K562 (cell line): ENCODE data around the gene KIAA0513. TPM values are rescaled to one million over a fixed set of nuclear protein-coding genes. Genes with fewer than 3 reads are reported as not detected.

Source experiments
- ATAC-seq: fragments of 200-7000 bp; cut with Tn5 transposase; 3 replicates; pipeline ENCODE4 v1.9.1; 2020; ENCODE audit warnings: moderate library complexity
- BruUV-seq: library from RNA; stranded (reverse); fragments of 400-500 nt; replicated peaks from 2 replicates; lab custom pipeline; 2021; lab: Mats Ljungman, UMichigan
- CTCF ChIA-PET: fragments of 300-600 bp; formaldehyde crosslinking; extraction: SDS; loops from one replicate; lab custom pipeline; 2021; ENCODE audit warnings: low intra/inter-chr PET ratio; lab: Yijun Ruan, JAX
- POLR2A ChIA-PET: fragments of 300-600, 350-650 bp; sonication (Branson Sonifier 250); formaldehyde crosslinking; extraction: SDS; loops from one replicate; lab custom pipeline; 2021; ENCODE audit warnings: antibody characterized with exemption, inconsistent platforms; lab: Yijun Ruan, JAX
- DNase-seq, 4 experiments: peaks; one replicate each; pipeline versions ENCODE4 v3.0.0 to v3.0.0-alpha.2; 2011 to 2018; ENCODE audit warnings: low spot score in 3 of 4, mixed read lengths in 3 of 4; ENCODE audit errors: extremely low read depth in 1 of 4
- FAIRE-seq: peaks from 2 replicates; lab custom pipeline; 2011; peaks lifted over from hg19 to GRCh38; lab: Jason Lieb, UNC
- H2AFZ ChIP-seq: 2 replicates; pipeline ENCODE4 v1.6.0; 2011; ENCODE audit warnings: low read depth, low read length, control low read depth, inconsistent platforms
- H3K27ac ChIP-seq: fragments of 200-600 bp; 3 replicates; pipeline ENCODE4 v1.8.0; 2011; ENCODE audit warnings: low read depth, mild to moderate bottlenecking, control low read depth, inconsistent platforms, low read length, moderate library complexity, mixed read lengths; ENCODE audit errors: extremely low read depth
- H3K27me3 ChIP-seq, 2 experiments: fragments of 300-600 bp in 1 of 2; 2 replicates in 1 of 2; 3 replicates in 1 of 2; pipeline versions ENCODE4 v1.6.0 to v1.8.0; 2011; ENCODE audit warnings: inconsistent platforms in 2 of 2, low read length in 2 of 2, mild to moderate bottlenecking in 1 of 2, mixed read lengths in 1 of 2, moderate library complexity in 1 of 2; ENCODE audit not compliant: control insufficient read depth in 2 of 2, insufficient read depth in 2 of 2
- H3K36me3 ChIP-seq: fragments of 300-600 bp; 3 replicates; pipeline ENCODE4 v1.8.0; 2011; ENCODE audit warnings: mild to moderate bottlenecking, low read length, inconsistent platforms; ENCODE audit not compliant: control insufficient read depth, insufficient read depth
- H3K4me1 ChIP-seq, 2 experiments: fragments of 200-600 bp in 1 of 2; replicated peaks in 1 of 2; 2 replicates in 1 of 2; 3 replicates in 1 of 2; pipeline versions ENCODE4 v1.5.1 to v1.8.0; 2011; ENCODE audit warnings: inconsistent platforms in 2 of 2, low read length in 2 of 2, mild to moderate bottlenecking in 1 of 2, mixed read lengths in 1 of 2, moderate library complexity in 1 of 2; ENCODE audit not compliant: control insufficient read depth in 2 of 2, insufficient read depth in 2 of 2
- H3K4me2 ChIP-seq: 2 replicates; pipeline ENCODE4 v1.6.1; 2011; ENCODE audit warnings: low read length, control low read depth, inconsistent platforms, mixed read lengths; ENCODE audit not compliant: insufficient read depth
- H3K4me3 ChIP-seq: fragments of 200-600 bp; sonication (generic), shearing (Covaris generic); 2 replicates; pipeline ENCODE4 v1.5.1; 2016; ENCODE audit warnings: control low read depth, inconsistent platforms
- H3K79me2 ChIP-seq: fragments of 200-600 bp; 3 replicates; pipeline ENCODE4 v1.8.0; 2011; ENCODE audit warnings: low read length, inconsistent platforms; ENCODE audit not compliant: control insufficient read depth, insufficient read depth
- H3K9ac ChIP-seq, 2 experiments: 2 replicates each; pipeline versions ENCODE4 v1.6.0 to v1.6.1; 2011; ENCODE audit warnings: low read depth in 2 of 2, low read length in 2 of 2, control low read depth in 1 of 2, inconsistent platforms in 1 of 2, mild to moderate bottlenecking in 1 of 2, mixed read lengths in 1 of 2; ENCODE audit not compliant: insufficient read depth in 1 of 2
- H3K9me1 ChIP-seq: one replicate; pipeline ENCODE4 v1.6.0; 2011; ENCODE audit warnings: inconsistent platforms, mild to moderate bottlenecking, low read length, moderate library complexity; ENCODE audit not compliant: control insufficient read depth, insufficient read depth
- H3K9me3 ChIP-seq: replicated peaks from 2 replicates; pipeline ENCODE4 v1.5.1; 2011; ENCODE audit warnings: low read depth, low read length, inconsistent platforms; ENCODE audit not compliant: control insufficient read depth, insufficient read depth
- H4K20me1 ChIP-seq: replicated peaks from 2 replicates; pipeline ENCODE4 v1.6.1; 2011; ENCODE audit warnings: low read length, inconsistent platforms, mixed read lengths; ENCODE audit not compliant: control insufficient read depth, insufficient read depth
- CBX3 ChIP-seq, 2 experiments: IDR thresholded peaks; 1 replicate in 1 of 2; 2 replicates in 1 of 2; pipeline ENCODE4 v1.6.1; 2012; ENCODE audit warnings: inconsistent platforms in 2 of 2, low read length in 2 of 2, borderline replicate concordance in 1 of 2, control low read depth in 1 of 2
- GTF2E2 ChIP-seq: fragments of 200-800 bp; sonication (Bioruptor generic); IDR thresholded peaks from 2 replicates; pipeline ENCODE4 v1.6.1; 2016; ENCODE audit warnings: missing genetic modification characterization, missing compliant biosample characterization
- ZFX ChIP-seq: sonication (generic); formaldehyde crosslinking; IDR thresholded peaks from 2 replicates; pipeline ENCODE4 v1.8.0; 2022; ENCODE audit warnings: mild to moderate bottlenecking, missing genetic modification reagents, moderate library complexity
- WGBS: fragments of 100-300 bp; shearing (Covaris generic); methylation state at CpG from one replicate; pipeline ENCODE4 v1.1.6; 2016; ENCODE audit warnings: low coverage, mixed read lengths; ENCODE audit not compliant: insufficient coverage; ENCODE audit errors: missing lambda C conversion rate; 5-methylcytosine and 5-hydroxymethylcytosine counted together
- in situ Hi-C: fragments of 300-500 bp; cut with MboI; formaldehyde crosslinking; loops from 4 replicates; pipeline ENCODE4 v1.15.0; 2018; ENCODE audit warnings: inconsistent platforms, mixed read lengths
- intact Hi-C: fragments of 100-400 bp; cut with micrococcal nuclease; formaldehyde crosslinking; loops from 2 replicates; pipeline ENCODE4 v1.14.2; 2022
- polyA plus RNA-seq, 8 experiments: library from polyadenylated mRNA; depleted of rRNA in 4 of 8; stranded (reverse) in 5 of 8; unstranded in 3 of 8; fragments of >200 nt; fragmentation: Nextera tagmentation in 2 of 8; fragmentation: Illumina TruSeq in 1 of 8; extraction: Ambion mirVana in 2 of 8; extraction: Trizol in 1 of 8; gene quantifications; 2 replicates each; pipeline versions ENCODE4 v1.2.1 to v1.2.3, GENCODE V29; 2011 to 2014; ENCODE audit warnings: inconsistent platforms in 1 of 8, missing spikeins in 1 of 8
- total RNA-seq, 7 experiments: library from RNA; depleted of rRNA in 6 of 7; stranded (reverse); fragments of >200 nt in 6 of 7; fragmentation: Illumina TruSeq in 2 of 7; extraction: Trizol in 2 of 7; gene quantifications; 2 replicates each; pipeline versions ENCODE4 v1.2.1 to v1.2.3, GENCODE V29; 2011 to 2021; ENCODE audit warnings: low replicate concordance in 1 of 7
- TF ChIP-seq, protein P1 (sequence below): fragments of 450-650 bp; formaldehyde crosslinking; IDR thresholded peaks from 2 replicates; pipeline ENCODE4 v1.4.0; 2020; ENCODE audit warnings: mild to moderate bottlenecking, moderate library complexity
- TF ChIP-seq, protein P2 (sequence below), 2 experiments: fragments of 450-650 bp; formaldehyde crosslinking in 1 of 2; IDR thresholded peaks; 2 replicates each; pipeline versions ENCODE4 v1.4.0 to v1.6.1; 2014 to 2020; ENCODE audit warnings: mild to moderate bottlenecking in 2 of 2, borderline replicate concordance in 1 of 2, low read depth in 1 of 2
- TF ChIP-seq, protein P3 (sequence below), 3 experiments: IDR thresholded peaks in 2 of 3; conservative IDR thresholded peaks in 1 of 3; 2 replicates each; pipeline ENCODE4 v1.5.1; 2011 to 2012; ENCODE audit warnings: low read length in 3 of 3, mild to moderate bottlenecking in 3 of 3, control low read depth in 2 of 3, improper control_type of control experiment in 1 of 3, inconsistent platforms in 1 of 3, low read depth in 1 of 3, mixed read lengths in 1 of 3, moderate library complexity in 1 of 3; ENCODE audit not compliant: insufficient read depth in 2 of 3

KIAA0513 gene
- total and polyA plus RNA-seq, 9 of the 15 experiments (the other 6 are each of a cell fraction or from before 2014, with no cell fraction given), result 0.18 to 13.7 (median 10.2) TPM

DNA sequence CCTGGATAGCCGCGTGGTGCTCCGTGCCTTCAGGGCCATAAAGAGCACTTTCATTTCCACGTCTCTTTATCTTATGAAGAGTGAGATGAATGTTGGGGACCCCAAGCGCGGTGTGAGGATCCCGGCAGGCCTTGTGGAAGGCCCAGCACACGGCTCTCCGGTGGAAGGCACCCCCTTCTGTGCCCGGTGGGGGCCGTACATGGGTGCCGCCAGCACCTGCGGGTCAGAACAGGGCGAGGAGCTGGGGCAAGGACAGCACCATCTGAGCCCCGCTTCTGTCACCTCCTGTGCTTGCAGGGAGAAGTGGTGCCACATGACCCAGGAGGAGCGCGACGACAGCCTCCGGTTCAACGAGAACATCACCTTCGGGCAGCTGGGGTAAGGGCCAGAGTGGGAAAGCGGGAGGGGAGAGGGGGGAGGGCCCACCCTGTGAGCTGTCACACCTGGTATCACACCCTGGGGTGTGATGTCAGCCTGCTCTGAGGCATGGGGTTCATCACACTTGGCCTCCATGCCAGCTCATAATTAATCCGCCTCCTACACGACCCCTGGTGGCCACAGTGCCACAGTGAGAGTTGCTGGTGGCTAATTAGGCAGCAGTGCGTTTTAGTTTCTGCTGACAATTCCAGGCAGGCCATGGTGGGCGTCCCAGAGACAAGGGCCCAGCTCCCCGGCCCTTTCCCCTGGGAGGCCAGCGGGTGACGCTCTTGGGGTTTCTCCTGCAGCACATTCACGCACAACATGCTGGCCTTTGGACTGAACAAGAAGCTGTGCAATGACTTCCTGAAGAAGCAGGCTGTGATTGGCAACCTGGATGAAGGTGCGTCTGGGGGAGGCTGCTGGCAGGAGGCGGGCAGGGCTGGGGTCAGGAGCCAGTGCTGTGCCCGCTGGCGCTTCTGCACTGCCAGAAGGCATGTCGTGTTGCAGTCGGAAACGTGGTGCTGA, 59.0 kb downstream of the KIAA0513 start:
- POLR2A ChIA-PET, result interaction anchor here (0.8 to 2.3 kb wide), 4 partner anchors 10 to 97 kb away, joined by 3 to 8 read pairs (median 4); partner anchors contain the start of gene ZDHHC7
- H3K27me3 ChIP-seq, result no peaks in the 10 kb centered on the region
- no peak overlapping the region for H3K4me2 ChIP-seq
- CTCF ChIA-PET, result interaction anchor here (1.1 to 2.1 kb wide), 4 partner anchors 30 to 332 kb away, joined by 4 to 11 read pairs (median 8); no protein-coding TSS in a partner anchor
- DNase-seq (peak; percentile 82 to 86 (median 83)), FAIRE-seq (peak; percentile 97), ATAC-seq (peak; percentile 85)
- no peak overlapping the region for H3K27ac ChIP-seq
- WGBS, result 55% methylated on average over 36 of the region's 37 CpGs
- peak overlapping the region in 1 of 2 experiments; percentile 62; a peak in 2 of 4 replicates for H3K9ac ChIP-seq
- H3K4me1 ChIP-seq, result peaks cover 9 to 56% of the 10 kb centered on the region in 2 experiments; a peak in 3 of 5 replicates
- intact Hi-C loops (loop anchor here (2.0 to 10.0 kb wide), 4 partner anchors 59 to 462 kb away; partner anchors contain the start of gene KIAA0513), in situ Hi-C loops (no loop called here)
- H3K4me3 ChIP-seq, result no peak overlapping the region
- H3K36me3 ChIP-seq, result peaks cover 5% of the 10 kb centered on the region; the same call in 1 of the 3 replicates
- H3K79me2 ChIP-seq, result no peaks in the 10 kb centered on the region
- no peak overlapping the region for H2AFZ ChIP-seq
- no peaks in the 10 kb centered on the region for H3K9me1 ChIP-seq
- BruUV-seq, result no TSS peak
- no peaks in the 10 kb centered on the region for H3K9me3 ChIP-seq
- H4K20me1 ChIP-seq, result no peaks in the 10 kb centered on the region; the same call in 1 of the 2 replicates
- TF ChIP-seq CBX3 (IDR thresholded peaks at IDR 0.05; ENCODE audit: borderline replicate concordance in 1 of 2, low read length in 2 of 2) (no peak), ZFX (CRISPR knock-in tag) (0 out of 2 replicates have a peak, but pooled peaks have one; percentile 19), GTF2E2 (no peak)
- TF ChIP-seq, protein P1, sequence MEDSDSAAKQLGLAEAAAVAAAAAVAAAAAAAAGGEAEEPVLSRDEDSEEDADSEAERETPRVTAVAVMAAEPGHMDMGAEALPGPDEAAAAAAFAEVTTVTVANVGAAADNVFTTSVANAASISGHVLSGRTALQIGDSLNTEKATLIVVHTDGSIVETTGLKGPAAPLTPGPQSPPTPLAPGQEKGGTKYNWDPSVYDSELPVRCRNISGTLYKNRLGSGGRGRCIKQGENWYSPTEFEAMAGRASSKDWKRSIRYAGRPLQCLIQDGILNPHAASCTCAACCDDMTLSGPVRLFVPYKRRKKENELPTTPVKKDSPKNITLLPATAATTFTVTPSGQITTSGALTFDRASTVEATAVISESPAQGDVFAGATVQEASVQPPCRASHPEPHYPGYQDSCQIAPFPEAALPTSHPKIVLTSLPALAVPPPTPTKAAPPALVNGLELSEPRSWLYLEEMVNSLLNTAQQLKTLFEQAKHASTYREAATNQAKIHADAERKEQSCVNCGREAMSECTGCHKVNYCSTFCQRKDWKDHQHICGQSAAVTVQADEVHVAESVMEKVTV (CRISPR knock-in tag), result peak; percentile 56
- TF ChIP-seq, protein P2, sequence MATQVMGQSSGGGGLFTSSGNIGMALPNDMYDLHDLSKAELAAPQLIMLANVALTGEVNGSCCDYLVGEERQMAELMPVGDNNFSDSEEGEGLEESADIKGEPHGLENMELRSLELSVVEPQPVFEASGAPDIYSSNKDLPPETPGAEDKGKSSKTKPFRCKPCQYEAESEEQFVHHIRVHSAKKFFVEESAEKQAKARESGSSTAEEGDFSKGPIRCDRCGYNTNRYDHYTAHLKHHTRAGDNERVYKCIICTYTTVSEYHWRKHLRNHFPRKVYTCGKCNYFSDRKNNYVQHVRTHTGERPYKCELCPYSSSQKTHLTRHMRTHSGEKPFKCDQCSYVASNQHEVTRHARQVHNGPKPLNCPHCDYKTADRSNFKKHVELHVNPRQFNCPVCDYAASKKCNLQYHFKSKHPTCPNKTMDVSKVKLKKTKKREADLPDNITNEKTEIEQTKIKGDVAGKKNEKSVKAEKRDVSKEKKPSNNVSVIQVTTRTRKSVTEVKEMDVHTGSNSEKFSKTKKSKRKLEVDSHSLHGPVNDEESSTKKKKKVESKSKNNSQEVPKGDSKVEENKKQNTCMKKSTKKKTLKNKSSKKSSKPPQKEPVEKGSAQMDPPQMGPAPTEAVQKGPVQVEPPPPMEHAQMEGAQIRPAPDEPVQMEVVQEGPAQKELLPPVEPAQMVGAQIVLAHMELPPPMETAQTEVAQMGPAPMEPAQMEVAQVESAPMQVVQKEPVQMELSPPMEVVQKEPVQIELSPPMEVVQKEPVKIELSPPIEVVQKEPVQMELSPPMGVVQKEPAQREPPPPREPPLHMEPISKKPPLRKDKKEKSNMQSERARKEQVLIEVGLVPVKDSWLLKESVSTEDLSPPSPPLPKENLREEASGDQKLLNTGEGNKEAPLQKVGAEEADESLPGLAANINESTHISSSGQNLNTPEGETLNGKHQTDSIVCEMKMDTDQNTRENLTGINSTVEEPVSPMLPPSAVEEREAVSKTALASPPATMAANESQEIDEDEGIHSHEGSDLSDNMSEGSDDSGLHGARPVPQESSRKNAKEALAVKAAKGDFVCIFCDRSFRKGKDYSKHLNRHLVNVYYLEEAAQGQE (IDR thresholded peaks at IDR 0.05; ENCODE audit: borderline replicate concordance), result peak; percentile 82
- TF ChIP-seq, protein P2 (CRISPR knock-in tag; IDR thresholded peaks at IDR 0.05; ENCODE audit: low read depth), result no peak
- TF ChIP-seq, protein P3, sequence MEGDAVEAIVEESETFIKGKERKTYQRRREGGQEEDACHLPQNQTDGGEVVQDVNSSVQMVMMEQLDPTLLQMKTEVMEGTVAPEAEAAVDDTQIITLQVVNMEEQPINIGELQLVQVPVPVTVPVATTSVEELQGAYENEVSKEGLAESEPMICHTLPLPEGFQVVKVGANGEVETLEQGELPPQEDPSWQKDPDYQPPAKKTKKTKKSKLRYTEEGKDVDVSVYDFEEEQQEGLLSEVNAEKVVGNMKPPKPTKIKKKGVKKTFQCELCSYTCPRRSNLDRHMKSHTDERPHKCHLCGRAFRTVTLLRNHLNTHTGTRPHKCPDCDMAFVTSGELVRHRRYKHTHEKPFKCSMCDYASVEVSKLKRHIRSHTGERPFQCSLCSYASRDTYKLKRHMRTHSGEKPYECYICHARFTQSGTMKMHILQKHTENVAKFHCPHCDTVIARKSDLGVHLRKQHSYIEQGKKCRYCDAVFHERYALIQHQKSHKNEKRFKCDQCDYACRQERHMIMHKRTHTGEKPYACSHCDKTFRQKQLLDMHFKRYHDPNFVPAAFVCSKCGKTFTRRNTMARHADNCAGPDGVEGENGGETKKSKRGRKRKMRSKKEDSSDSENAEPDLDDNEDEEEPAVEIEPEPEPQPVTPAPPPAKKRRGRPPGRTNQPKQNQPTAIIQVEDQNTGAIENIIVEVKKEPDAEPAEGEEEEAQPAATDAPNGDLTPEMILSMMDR (IDR thresholded peaks at IDR 0.05 in 2 of 3, conservative IDR thresholded peaks at IDR 0.05 in 1 of 3; ENCODE audit: insufficient read depth in 2 of 3, low read depth in 1 of 3, low read length in 3 of 3), result peak; percentile 90 to 92 (median 91)
